SK-N-MC (cell line): ENCODE measurements around the gene IFT81.

Experiments
- EZH2 ChIP-seq: fragments of 200-600 bp; sonication (generic); IDR thresholded peaks from one replicate; pipeline ENCODE4 v1.6.1; 2017; ENCODE audit warnings: antibody characterized with exemption
- POLR2AphosphoS5 ChIP-seq: IDR thresholded peaks from 2 replicates; pipeline ENCODE4 v1.6.1; 2012; ENCODE audit warnings: mild to moderate bottlenecking, low read depth, low read length, borderline replicate concordance

DNA sequence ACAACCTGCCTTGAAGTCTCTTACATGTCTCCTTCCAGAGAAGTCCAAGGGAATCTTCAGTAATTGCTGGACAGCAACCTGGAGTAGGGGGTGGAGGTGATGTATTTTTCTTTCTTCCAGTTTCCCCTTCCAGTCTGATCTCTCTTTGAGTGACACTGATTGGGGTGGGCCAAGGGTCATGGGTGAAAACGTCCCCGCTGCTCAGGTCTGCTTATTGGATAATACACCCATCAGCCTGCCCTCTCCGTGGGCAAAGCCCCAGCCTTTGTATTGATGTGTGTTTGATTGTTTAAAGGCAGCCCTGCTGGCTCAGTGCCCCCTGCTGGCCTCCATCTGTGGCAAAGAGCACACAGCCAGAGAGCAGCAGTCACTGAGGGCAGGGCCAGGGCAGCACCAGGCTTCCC, 121.2 kb downstream of the IFT81 start:
- TF ChIP-seq EZH2 (no peak), POLR2AphosphoS5 (no peak)
